HepG2 (cell line): ENCODE data around the gene FOXD3. TPM values are rescaled to one million over a fixed set of nuclear protein-coding genes. Genes with fewer than 3 reads are reported as not detected.

Source experiments
- ARNT2 ChIP-seq: sonication (generic); formaldehyde crosslinking; IDR thresholded peaks from 2 replicates; pipeline ENCODE4 v1.8.0; 2022; ENCODE audit warnings: mild to moderate bottlenecking, low read depth, missing genetic modification reagents, moderate library complexity
- BRCA1 ChIP-seq: sonication (generic); formaldehyde crosslinking; IDR thresholded peaks from 2 replicates; pipeline ENCODE4 v1.4.0; 2020; ENCODE audit warnings: missing genetic modification reagents
- CCDC6 ChIP-seq: sonication (generic); formaldehyde crosslinking; IDR thresholded peaks from 2 replicates; pipeline ENCODE4 v1.8.1; 2022; ENCODE audit warnings: mild to moderate bottlenecking, missing genetic modification reagents, moderate library complexity
- FOXK1 ChIP-seq: sonication (generic); formaldehyde crosslinking; IDR thresholded peaks from 2 replicates; pipeline ENCODE4 v1.4.0; 2020; ENCODE audit warnings: low read depth, missing genetic modification reagents, borderline replicate concordance
- FOXO1 ChIP-seq: sonication (generic); formaldehyde crosslinking; IDR thresholded peaks from 2 replicates; pipeline ENCODE4 v1.4.0; 2020; ENCODE audit warnings: missing genetic modification reagents
- GABPB1 ChIP-seq: IDR thresholded peaks from 2 replicates; pipeline ENCODE4 v1.6.1; 2016; ENCODE audit warnings: mild to moderate bottlenecking, missing genetic modification reagents, moderate library complexity, missing compliant biosample characterization
- HNRNPL ChIP-seq: fragments of 200-400 bp; formaldehyde crosslinking; IDR thresholded peaks from 2 replicates; pipeline ENCODE4 v1.6.1; 2017; ENCODE audit warnings: mild to moderate bottlenecking, low read depth, low read length
- RAD21 ChIP-seq: fragments of 450-650 bp; formaldehyde crosslinking; IDR thresholded peaks from 2 replicates; pipeline ENCODE4 v1.5.0; 2020; ENCODE audit warnings: mild to moderate bottlenecking
- SMAD9 ChIP-seq: sonication (generic); formaldehyde crosslinking; IDR thresholded peaks from 2 replicates; pipeline ENCODE4 v1.5.1; 2020; ENCODE audit warnings: mild to moderate bottlenecking, missing genetic modification reagents
- SP2 ChIP-seq: sonication (generic); formaldehyde crosslinking; IDR thresholded peaks from 2 replicates; pipeline ENCODE4 v1.5.1; 2020; ENCODE audit warnings: mild to moderate bottlenecking, missing genetic modification reagents
- STAG1 ChIP-seq: sonication (generic); formaldehyde crosslinking; IDR thresholded peaks from 2 replicates; pipeline ENCODE4 v1.4.0; 2020; ENCODE audit warnings: missing genetic modification reagents
- TBX2 ChIP-seq: sonication (generic); formaldehyde crosslinking; IDR thresholded peaks from 2 replicates; pipeline ENCODE4 v1.5.0; 2020; ENCODE audit warnings: missing genetic modification reagents, mild to moderate bottlenecking, borderline replicate concordance
- ZBTB44 ChIP-seq: sonication (generic); formaldehyde crosslinking; IDR thresholded peaks from 2 replicates; pipeline ENCODE4 v1.4.0; 2020; ENCODE audit warnings: missing genetic modification reagents
- ZNF614 ChIP-seq: IDR thresholded peaks from 2 replicates; pipeline ENCODE4 v1.6.1; 2018; ENCODE audit warnings: missing biosample characterization, missing genetic modification reagents, inconsistent platforms, borderline replicate concordance
- ZNF761 ChIP-seq: sonication (generic); formaldehyde crosslinking; conservative IDR thresholded peaks from 2 replicates; pipeline ENCODE4 v1.4.0; 2020; ENCODE audit warnings: mild to moderate bottlenecking, missing genetic modification reagents
- polyA plus RNA-seq, 8 experiments: library from polyadenylated mRNA; depleted of rRNA in 3 of 8; stranded (reverse) in 7 of 8; unstranded in 1 of 8; fragments of >200 nt; fragmentation: Illumina TruSeq in 4 of 8; extraction: Trizol in 4 of 8; gene quantifications; 2 replicates each; pipeline versions ENCODE4 v1.2.1 to v1.2.3, GENCODE V29; 2011 to 2016; ENCODE audit warnings: low read depth in 4 of 8, missing spikeins in 1 of 8, mixed read lengths in 1 of 8; ENCODE audit not compliant: insufficient read depth in 1 of 8
- total RNA-seq, 5 experiments: library from RNA; depleted of rRNA; stranded (reverse); fragments of >200 nt; fragmentation: Illumina TruSeq; extraction: Trizol; gene quantifications; 2 replicates each; pipeline ENCODE4 v1.2.3, GENCODE V29; 2016; ENCODE audit warnings: low read depth in 1 of 5
- TF ChIP-seq, protein P1 (sequence below): sonication (generic); formaldehyde crosslinking; IDR thresholded peaks from 2 replicates; pipeline ENCODE4 v1.4.0; 2020; ENCODE audit warnings: mild to moderate bottlenecking, missing genetic modification reagents
- TF ChIP-seq, protein P2 (sequence below), 2 experiments: sonication (generic) in 1 of 2; formaldehyde crosslinking in 1 of 2; IDR thresholded peaks; 2 replicates each; pipeline versions ENCODE4 v1.4.0 to v1.6.1; 2018 to 2020; ENCODE audit warnings: missing genetic modification reagents in 2 of 2, borderline replicate concordance in 1 of 2, low read depth in 1 of 2, mild to moderate bottlenecking in 1 of 2, missing biosample characterization in 1 of 2
- TF ChIP-seq, protein P3 (sequence below): sonication (generic); formaldehyde crosslinking; IDR thresholded peaks from 2 replicates; pipeline ENCODE4 v1.9.0; 2022; ENCODE audit warnings: missing genetic modification reagents, mild to moderate bottlenecking, borderline replicate concordance
- TF ChIP-seq, protein P4 (sequence below): sonication (generic); formaldehyde crosslinking; IDR thresholded peaks from 2 replicates; pipeline ENCODE4 v1.8.1; 2023; ENCODE audit warnings: mild to moderate bottlenecking, missing genetic modification reagents

Gene FOXD3
- total and polyA plus RNA-seq, 2 of the 13 experiments (the other 11 are each of a cell fraction or from before 2014, with no cell fraction given): not detected

- no peak for TF ChIP-seq ZBTB44
- TF ChIP-seq FOXK1 (CRISPR knock-in tag): no peak
- TF ChIP-seq, protein P1, sequence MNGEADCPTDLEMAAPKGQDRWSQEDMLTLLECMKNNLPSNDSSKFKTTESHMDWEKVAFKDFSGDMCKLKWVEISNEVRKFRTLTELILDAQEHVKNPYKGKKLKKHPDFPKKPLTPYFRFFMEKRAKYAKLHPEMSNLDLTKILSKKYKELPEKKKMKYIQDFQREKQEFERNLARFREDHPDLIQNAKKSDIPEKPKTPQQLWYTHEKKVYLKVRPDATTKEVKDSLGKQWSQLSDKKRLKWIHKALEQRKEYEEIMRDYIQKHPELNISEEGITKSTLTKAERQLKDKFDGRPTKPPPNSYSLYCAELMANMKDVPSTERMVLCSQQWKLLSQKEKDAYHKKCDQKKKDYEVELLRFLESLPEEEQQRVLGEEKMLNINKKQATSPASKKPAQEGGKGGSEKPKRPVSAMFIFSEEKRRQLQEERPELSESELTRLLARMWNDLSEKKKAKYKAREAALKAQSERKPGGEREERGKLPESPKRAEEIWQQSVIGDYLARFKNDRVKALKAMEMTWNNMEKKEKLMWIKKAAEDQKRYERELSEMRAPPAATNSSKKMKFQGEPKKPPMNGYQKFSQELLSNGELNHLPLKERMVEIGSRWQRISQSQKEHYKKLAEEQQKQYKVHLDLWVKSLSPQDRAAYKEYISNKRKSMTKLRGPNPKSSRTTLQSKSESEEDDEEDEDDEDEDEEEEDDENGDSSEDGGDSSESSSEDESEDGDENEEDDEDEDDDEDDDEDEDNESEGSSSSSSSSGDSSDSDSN (CRISPR knock-in tag): peak; percentile 51; the same call in 1 of the 2 replicates
- TF ChIP-seq, protein P2, sequence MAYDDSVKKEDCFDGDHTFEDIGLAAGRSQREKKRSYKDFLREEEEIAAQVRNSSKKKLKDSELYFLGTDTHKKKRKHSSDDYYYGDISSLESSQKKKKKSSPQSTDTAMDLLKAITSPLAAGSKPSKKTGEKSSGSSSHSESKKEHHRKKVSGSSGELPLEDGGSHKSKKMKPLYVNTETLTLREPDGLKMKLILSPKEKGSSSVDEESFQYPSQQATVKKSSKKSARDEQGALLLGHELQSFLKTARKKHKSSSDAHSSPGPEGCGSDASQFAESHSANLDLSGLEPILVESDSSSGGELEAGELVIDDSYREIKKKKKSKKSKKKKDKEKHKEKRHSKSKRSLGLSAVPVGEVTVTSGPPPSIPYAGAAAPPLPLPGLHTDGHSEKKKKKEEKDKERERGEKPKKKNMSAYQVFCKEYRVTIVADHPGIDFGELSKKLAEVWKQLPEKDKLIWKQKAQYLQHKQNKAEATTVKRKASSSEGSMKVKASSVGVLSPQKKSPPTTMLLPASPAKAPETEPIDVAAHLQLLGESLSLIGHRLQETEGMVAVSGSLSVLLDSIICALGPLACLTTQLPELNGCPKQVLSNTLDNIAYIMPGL (CRISPR knock-in tag; IDR thresholded peaks at IDR 0.05; ENCODE audit: borderline replicate concordance in 1 of 2, low read depth in 1 of 2): peak in 1 of 2 experiments; percentile 60; a peak in 2 of 4 replicates
- no peak for TF ChIP-seq FOXO1
- TF ChIP-seq STAG1 (CRISPR knock-in tag): peak; percentile 57
- TF ChIP-seq RAD21 (CRISPR knock-in tag): peak; percentile 59; the same call in 1 of the 2 replicates
- no peak for TF ChIP-seq ZNF614
- TF ChIP-seq TBX2: peak; percentile 39; the same call in 1 of the 2 replicates
- TF ChIP-seq SMAD9 (CRISPR knock-in tag): no peak
- no peak for TF ChIP-seq HNRNPL
- TF ChIP-seq GABPB1 (CRISPR knock-in tag): peak; percentile 35; the same call in 1 of the 2 replicates
- no peak for TF ChIP-seq ZNF761 (CRISPR knock-in tag)
- TF ChIP-seq, protein P3, sequence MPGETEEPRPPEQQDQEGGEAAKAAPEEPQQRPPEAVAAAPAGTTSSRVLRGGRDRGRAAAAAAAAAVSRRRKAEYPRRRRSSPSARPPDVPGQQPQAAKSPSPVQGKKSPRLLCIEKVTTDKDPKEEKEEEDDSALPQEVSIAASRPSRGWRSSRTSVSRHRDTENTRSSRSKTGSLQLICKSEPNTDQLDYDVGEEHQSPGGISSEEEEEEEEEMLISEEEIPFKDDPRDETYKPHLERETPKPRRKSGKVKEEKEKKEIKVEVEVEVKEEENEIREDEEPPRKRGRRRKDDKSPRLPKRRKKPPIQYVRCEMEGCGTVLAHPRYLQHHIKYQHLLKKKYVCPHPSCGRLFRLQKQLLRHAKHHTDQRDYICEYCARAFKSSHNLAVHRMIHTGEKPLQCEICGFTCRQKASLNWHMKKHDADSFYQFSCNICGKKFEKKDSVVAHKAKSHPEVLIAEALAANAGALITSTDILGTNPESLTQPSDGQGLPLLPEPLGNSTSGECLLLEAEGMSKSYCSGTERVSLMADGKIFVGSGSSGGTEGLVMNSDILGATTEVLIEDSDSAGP (CRISPR knock-in tag): peak; percentile 29; the same call in 1 of the 2 replicates
- TF ChIP-seq ARNT2: 0 out of 2 replicates have a peak, but pooled peaks have one; percentile 21
- no peak for TF ChIP-seq BRCA1
- TF ChIP-seq, protein P4, sequence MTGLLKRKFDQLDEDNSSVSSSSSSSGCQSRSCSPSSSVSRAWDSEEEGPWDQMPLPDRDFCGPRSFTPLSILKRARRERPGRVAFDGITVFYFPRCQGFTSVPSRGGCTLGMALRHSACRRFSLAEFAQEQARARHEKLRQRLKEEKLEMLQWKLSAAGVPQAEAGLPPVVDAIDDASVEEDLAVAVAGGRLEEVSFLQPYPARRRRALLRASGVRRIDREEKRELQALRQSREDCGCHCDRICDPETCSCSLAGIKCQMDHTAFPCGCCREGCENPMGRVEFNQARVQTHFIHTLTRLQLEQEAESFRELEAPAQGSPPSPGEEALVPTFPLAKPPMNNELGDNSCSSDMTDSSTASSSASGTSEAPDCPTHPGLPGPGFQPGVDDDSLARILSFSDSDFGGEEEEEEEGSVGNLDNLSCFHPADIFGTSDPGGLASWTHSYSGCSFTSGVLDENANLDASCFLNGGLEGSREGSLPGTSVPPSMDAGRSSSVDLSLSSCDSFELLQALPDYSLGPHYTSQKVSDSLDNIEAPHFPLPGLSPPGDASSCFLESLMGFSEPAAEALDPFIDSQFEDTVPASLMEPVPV (CRISPR knock-in tag): 0 out of 2 replicates have a peak, but pooled peaks have one; percentile 19
- TF ChIP-seq CCDC6 (CRISPR knock-in tag): no peak
- no peak for TF ChIP-seq SP2 (CRISPR knock-in tag)
Observed at GRCh38 chr1:63316984-63317816, 5.2 kb upstream of the FOXD3 start (continued).
